ENCODE measurements around the gene RAI14.

The RAI14 gene

DNA sequence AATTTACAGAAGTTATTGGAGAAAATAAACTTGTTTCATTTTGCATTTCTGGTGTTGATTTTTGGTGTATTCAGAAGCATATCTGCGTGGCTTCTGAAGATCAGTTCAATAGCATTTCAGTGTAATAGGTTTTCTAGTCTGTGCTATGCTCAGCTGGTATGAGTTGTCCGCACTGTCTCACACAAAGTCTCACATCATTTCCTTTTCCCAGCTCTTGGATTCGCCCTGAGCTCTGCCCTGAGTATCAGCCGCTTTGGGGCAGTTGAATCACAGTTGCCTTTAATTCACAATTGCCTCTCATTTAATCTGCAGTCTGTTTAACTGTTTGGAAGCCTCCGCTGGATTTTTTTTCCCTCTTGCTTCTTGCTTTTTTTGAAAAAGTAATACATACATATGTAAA, 176.4 kb downstream of the RAI14 start:
- no peak for DNase-seq

GRCh38 chr5:34833090-34833489, 177.0 kb downstream of the RAI14 start:
- no peak for DNase-seq

DNA sequence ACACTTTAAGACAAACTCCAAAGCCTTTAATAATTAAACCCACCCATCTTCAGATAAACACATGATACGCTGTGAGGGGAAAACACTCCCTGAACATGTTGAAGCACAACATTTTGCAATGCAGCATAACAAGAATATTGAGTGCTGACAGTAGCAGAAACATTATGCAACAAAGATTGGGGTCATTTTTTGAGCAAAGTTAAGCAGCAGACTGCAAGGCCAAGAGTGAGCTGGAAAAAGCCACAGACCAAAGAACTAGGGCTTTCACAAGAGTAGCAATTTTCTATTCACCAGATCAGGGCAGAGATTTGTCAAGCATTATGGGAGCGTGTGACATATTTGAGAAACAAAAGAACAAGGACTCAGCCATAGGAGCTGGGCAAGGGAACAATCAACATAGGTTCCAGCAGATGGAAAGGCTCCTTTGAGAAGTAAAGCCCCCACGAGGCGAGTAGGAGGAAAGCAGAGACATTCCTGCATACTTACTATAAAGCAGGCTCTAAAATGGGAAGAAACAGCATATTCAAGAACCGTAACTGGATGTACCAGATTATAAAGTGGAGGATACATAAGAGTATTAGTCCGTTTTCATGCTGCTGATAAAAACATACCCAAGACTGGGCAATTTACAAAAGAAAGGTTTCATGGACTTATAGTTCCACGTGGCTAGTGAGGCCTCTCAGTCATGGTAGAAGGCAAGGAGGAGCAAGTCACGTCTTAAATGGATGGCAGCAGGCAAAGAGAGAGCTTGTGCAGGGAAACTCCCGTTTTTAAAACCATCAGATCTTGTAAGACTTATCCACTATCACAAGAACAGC, 178.1 kb downstream of the RAI14 start:
- DNase-seq: no peak

DNA sequence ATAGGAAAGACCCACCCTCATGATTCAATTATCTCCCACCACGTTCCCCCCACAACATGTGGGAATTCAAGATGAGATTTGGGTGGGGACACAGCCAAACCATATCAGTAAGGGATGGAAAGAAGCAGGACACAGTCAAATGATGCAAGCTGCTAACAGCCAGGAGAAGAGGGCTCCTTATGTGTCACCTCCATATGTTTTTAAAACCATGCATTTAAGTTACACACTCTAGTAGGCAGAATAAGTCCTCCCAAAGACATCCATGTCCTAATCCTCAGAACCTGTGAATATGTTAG, 178.6 kb downstream of the RAI14 start:
- DNase-seq: no peak

GRCh38 chr5:34835664-34836063, 179.5 kb downstream of the RAI14 start:
- no peak for DNase-seq

DNA sequence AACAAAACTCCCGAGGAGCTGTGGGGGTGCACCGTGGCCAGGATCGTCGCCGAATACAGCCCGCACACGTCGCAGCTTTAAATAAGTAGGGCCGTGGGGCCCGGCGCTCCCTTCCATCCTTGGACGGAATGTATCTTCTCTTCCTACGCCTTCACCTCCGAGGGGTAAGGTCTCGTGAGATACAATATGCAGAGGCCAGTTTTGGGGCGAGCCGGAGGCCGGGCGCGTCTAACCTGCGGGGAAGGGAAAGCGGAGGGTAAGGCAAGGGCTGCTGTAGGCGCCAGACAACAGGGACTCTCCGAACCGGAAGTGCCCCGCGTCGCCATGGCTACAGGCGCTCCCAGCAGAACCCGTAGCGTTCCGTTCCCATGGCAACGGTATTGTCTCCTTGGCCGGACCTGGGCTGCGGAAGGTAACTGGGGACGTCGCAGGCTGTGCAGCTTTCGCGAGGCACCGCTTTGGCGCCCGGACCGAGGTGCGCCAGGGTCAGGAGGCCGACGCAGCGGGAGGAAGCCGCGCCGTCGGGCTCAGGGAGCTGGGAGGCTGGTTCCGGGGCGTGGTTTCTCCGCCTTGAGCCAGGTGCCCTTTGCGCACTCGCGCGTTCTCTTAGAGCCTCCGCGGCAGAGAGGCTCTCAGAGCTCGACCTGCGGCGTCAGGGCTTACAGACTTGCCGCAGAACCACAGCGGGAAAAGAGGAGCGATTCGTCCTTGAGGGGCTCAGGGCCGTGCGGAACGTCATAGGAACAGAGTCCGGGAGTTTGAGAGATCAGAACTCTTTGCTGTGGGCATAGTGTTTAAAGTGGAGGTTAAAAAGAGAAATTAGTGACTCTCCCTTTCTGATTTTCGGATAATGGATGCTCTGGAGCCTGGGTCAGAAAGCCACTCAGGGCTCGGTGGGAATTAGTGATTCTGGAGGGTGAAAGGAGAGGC, 182.9 kb downstream of the RAI14 start, which contains the start of gene TTC23L:
TSS of gene TTC23L (plus strand) at position 380 of the 930 bp plus-strand sequence. CDS start 1,508 bp downstream, outside the sequence.
- peak; percentile 88 to 91 for DNase-seq

GRCh38 chr5:34841816-34842215, 185.7 kb downstream of the RAI14 start:
- DNase-seq: no peak

DNA sequence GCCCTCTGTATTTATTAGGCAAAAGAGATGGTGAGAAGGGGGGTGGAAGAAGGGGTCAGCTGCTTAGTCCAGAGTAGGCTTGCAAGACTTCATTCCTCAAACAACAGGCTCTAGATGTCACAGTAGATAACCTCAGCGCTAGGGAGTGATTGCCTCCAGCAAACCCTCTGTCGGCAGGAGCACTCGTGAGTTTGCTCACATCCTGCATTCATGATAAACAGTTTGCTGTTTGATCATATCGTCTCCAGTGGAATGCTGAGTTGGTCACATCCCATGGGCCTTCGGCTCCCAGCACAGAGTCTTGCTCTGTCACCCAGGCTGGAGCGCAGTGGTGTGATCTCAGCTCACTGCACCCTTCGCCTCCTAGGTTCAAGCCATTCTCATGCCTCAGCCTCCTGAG, 186.4 kb downstream of the RAI14 start:
- no peak for DNase-seq

- no peak for DNase-seq
Measured at GRCh38 chr5:34843497-34843896, 187.4 kb downstream of the RAI14 start.

- DNase-seq: no peak
Measured at GRCh38 chr5:34844106-34844505, 188.0 kb downstream of the RAI14 start.

DNA sequence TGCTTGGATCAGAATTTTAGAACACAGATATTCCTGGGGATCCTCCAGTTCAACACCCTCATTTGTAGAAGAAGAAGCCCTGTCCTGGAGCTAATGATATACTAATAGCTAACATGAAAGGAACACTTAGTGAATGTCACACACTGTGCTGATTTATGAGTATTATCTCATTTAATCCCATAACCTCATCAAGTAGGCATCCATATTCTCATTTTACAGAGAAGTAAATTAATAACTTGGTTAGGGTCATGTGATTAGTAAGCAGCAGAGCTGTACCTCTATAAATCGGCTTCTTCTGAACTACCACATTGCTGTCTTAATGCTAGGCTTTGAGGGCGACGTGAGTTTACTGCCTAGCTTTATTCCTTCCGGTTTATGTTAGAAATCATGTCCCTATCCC, 188.9 kb downstream of the RAI14 start:
- DNase-seq: no peak

DNA sequence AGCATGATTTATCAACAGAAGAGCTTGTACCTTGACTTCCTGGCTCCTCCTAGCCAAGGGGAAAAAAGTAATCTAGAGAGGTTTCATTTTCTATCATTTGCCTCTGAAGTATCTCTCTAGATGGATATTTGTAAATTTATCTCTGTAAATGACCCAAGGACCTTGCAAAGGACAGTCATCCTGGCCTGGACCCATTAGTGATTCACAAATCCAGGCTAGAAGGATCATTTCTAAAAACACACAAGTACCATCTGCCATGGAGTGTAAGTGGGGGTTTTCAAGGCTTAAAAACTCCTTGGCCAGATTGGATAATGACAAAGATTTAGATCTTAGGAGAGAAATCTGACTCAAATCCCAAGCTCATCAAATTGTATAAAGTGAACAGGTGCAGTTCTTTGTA, 190.9 kb downstream of the RAI14 start:
- DNase-seq: no peak

- no peak for DNase-seq
Measured at GRCh38 chr5:34847552-34847951, 191.4 kb downstream of the RAI14 start.

DNA sequence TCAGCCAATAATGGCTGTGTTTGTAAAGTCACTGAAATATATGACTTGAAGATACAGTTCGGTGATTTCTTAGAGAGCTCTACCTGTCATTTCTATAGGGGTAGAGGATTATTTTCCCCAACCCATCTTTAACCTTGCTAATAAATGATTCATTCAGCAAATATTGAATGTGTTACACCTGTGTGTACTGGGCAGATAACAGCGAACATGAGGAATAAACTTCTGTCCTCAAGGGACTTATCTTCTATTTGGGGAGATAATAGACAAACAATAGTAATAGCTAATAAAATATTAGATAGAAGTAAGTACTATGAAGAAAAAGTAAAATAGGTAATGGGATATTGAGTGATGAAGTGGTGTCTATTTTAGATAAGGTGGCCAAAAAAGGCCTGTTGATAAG, 192.1 kb downstream of the RAI14 start:
- DNase-seq: no peak

DNA sequence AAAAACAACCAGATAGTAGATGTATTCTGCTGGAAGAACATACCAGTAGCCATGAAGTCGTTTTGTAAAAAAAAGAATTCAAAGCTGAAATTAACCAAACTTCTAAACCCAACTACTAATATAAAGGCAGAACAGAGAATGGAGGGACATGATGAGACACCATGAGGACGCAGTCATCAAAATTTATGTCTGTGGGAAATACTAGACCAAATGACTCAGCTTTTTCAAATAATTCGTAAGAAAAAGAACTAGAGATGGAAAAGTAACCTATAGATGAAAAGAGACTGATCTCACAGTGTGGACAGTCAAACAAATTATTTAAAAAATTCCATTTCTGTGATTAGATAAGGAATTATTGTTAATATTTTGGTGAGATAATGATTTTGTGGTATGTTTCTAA, 193.1 kb downstream of the RAI14 start:
- DNase-seq: no peak

DNA sequence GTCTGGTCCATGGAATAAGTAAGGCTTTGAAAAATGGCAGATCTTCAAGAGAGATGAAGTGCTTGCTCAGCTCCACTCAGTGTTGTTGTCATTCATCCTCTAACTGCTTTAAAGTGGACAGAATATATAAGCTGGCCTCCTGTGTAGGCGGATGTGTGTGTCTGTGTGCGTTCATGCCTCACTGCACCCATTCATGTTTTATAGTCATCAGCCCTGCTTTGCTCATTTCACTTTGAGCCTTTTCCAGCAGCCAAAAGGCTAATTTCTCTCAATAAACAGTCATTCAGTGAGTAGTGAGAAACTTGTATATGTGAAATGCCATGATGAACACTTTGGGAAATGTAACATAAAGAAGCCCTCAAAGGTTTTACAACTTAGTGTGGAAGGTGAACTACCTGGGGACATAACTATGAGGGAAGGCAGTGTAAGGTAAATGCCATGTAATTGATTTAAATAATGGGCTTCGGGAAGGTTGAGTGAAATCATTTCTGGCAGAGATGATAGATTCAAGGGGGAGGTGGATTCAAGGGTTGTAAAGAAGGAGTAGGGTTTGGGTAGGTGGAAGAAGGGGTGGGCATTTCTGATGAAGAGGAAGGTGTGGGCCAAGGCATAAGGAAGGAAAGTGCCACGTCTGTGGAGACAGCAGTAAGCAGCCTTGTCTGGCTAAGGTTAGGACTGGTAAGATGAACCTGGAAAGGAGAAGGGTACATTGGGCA, 198.5 kb downstream of the RAI14 start:
- DNase-seq: no peak

- DNase-seq: no peak
Measured at GRCh38 chr5:34857161-34857560, 201.0 kb downstream of the RAI14 start.

GRCh38 chr5:34857894-34858293, 201.8 kb downstream of the RAI14 start:
- no peak for DNase-seq

GRCh38 chr5:34858790-34859189, 202.7 kb downstream of the RAI14 start:
- DNase-seq: no peak

GRCh38 chr5:34859253-34859652, 203.1 kb downstream of the RAI14 start:
- DNase-seq: no peak

DNA sequence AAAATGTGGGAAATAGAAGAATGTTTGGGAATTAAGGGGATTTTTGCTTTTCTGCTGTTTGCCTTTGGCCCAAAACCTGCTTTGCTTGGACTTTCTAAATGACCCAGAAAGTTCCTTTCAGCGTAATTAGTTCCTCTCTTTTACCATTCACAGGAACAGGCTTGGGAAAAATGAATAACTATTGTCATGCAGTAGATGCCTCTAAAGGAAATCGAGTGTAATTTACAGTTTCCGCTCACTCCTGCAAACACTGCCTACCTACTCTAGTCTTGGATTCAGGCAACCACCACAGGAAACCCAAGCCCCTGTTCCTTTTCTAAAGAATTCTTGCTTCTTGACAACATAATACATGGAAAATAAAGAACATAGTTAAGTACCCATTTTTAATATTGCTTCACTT, 207.8 kb downstream of the RAI14 start:
- DNase-seq: no peak

DNA sequence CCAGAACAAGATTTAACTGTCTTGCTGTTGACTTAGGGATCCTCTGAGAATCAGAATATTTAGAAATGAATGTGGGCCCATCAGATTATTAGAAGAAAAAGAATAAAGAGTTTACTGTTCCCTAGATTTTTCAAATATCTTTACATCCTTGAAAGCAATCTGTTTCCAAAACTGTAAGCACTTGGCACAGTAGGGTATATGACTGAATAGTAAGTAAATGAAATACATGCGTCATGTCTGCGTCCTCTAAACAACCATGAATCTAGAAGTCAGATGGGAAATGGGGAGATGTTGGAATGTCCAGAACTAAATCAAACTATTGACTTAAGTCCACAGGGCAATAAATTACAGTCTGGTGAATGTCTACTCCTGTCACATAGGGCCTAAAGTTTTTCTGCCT, 209.0 kb downstream of the RAI14 start:
- DNase-seq: no peak

- no peak for DNase-seq
Measured at GRCh38 chr5:34866989-34867471, 210.9 kb downstream of the RAI14 start.
